Mucosa of rectum (tissue), 2 donors: ENCODE measurements around the gene MAGEA12.
"Not testable (repeated sequence)": the region's sequence is repeated elsewhere in the genome, so short reads cannot be mapped to it uniquely, and the experiment has no call there.

Experiments
- H3K27ac ChIP-seq, 2 donors: one replicate each; pipeline ENCODE4 v1.7.0; 2013; ENCODE audit warnings: inconsistent platforms in 2 of 2, low read depth in 2 of 2, low read length in 2 of 2
- H3K27me3 ChIP-seq, 2 donors: one replicate each; pipeline ENCODE4 v1.7.0; 2013; ENCODE audit warnings: low read length in 2 of 2; ENCODE audit not compliant: control insufficient read depth in 2 of 2, insufficient read depth in 2 of 2
- H3K36me3 ChIP-seq, 2 donors: one replicate each; pipeline ENCODE4 v1.7.0; 2013; ENCODE audit warnings: low read length in 2 of 2; ENCODE audit not compliant: control insufficient read depth in 2 of 2, insufficient read depth in 2 of 2
- H3K4me1 ChIP-seq, 2 donors: one replicate each; pipeline ENCODE4 v1.7.0; 2013; ENCODE audit warnings: low read length in 2 of 2, mild to moderate bottlenecking in 1 of 2; ENCODE audit not compliant: control insufficient read depth in 2 of 2, insufficient read depth in 2 of 2
- H3K4me3 ChIP-seq, 2 donors: one replicate each; pipeline ENCODE4 v1.7.0; 2013; ENCODE audit warnings: low read length in 2 of 2
- H3K9ac ChIP-seq, 2 donors: one replicate each; pipeline ENCODE4 v1.7.0; 2013; ENCODE audit warnings: low read length in 2 of 2, low read depth in 1 of 2, mild to moderate bottlenecking in 1 of 2
- H3K9me3 ChIP-seq, 2 donors: one replicate each; pipeline ENCODE4 v1.7.0; 2013; ENCODE audit warnings: low read length in 2 of 2; ENCODE audit not compliant: control insufficient read depth in 2 of 2
- donor health status: healthy.
- donor health status: Normal muscosa, but diverticular disease.

Gene MAGEA12

DNA sequence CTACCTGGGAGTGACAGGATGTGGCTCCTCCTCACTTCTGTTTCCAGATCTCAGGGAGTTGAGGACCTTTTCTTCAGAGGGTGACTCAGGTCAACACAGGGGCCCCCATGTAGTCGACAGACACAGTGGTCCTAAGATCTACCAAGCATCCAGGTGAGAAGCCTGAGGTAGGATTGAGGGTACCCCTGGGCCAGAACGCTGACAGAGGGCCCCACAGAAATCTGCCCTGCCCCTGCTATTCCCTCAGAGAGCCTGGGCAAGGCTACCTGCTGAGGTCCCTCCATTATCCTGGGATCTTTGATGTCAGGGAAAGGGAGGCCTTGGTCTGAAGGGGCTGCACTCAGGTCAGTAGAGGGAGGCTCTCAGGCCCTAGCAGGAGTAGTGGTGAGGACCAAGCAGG, 1.5 kb downstream of the MAGEA12 start:
- no peak overlapping the region for H3K27ac ChIP-seq
- H3K4me3 ChIP-seq = no peak overlapping the region
- H3K9ac ChIP-seq = no peak overlapping the region
- no peaks in the 10 kb centered on the region for H3K4me1 ChIP-seq
- H3K36me3 ChIP-seq = no peaks in the 10 kb centered on the region
- H3K9me3 ChIP-seq = no peaks in the 10 kb centered on the region
- H3K27me3 ChIP-seq = no peaks in the 10 kb centered on the region

DNA sequence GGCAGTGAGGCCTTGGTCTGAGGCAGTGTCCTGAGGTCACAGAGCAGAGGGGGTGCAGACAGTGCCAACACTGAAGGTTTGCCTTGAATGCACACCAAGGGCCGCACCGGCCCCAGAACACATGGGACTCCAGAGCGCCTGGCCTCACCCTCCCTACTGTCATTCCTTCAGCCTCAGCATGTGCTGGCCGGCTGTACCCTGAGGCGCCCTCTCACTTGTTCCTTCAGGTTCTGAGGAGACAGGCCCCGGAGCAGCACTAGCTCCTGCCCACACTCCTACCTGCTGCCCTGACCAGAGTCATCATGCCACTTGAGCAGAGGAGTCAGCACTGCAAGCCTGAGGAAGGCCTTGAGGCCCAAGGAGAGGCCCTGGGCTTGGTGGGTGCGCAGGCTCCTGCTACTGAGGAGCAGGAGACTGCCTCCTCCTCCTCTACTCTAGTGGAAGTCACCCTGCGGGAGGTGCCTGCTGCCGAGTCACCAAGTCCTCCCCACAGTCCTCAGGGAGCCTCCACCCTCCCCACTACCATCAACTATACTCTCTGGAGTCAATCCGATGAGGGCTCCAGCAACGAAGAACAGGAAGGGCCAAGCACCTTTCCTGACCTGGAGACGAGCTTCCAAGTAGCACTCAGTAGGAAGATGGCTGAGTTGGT, 2.4 kb downstream of the MAGEA12 start:
- no peaks in the 10 kb centered on the region for H3K4me1 ChIP-seq

DNA sequence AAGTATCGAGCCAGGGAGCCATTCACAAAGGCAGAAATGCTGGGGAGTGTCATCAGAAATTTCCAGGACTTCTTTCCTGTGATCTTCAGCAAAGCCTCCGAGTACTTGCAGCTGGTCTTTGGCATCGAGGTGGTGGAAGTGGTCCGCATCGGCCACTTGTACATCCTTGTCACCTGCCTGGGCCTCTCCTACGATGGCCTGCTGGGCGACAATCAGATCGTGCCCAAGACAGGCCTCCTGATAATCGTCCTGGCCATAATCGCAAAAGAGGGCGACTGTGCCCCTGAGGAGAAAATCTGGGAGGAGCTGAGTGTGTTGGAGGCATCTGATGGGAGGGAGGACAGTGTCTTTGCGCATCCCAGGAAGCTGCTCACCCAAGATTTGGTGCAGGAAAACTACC, 3.0 kb downstream of the MAGEA12 start:
- not testable (repeated sequence) for H3K27ac ChIP-seq, H3K4me3 ChIP-seq, H3K27me3 ChIP-seq, H3K4me1 ChIP-seq, H3K9ac ChIP-seq, H3K9me3 ChIP-seq, H3K36me3 ChIP-seq

More for the DNA sequence above, 2.4 kb downstream of the MAGEA12 start:
- Histone ChIP-seq H3K27ac (no peak overlapping the region), H3K9me3 (no peaks in the 10 kb centered on the region), H3K4me3 (no peak overlapping the region), H3K9ac (no peak overlapping the region), H3K36me3 (no peaks in the 10 kb centered on the region), H3K27me3 (no peaks in the 10 kb centered on the region)

DNA sequence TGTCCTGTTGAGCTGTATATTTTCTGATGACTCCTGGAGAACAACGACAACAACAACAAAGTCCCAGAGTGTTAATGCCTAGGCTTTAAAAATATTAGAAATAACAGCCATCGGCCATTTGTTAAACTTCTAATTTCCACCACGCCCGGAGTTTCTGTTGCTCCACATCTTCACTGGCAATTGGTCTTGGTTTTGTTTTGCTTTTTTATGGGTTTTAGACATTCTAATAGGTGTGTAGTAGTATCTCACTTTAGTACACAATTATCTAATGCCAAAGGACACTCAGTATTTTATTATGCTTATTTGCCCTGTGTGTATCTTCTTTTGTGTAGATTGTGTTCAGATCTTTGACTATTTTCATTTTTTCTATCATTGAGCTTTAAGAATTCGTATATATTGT, 5.0 kb downstream of the MAGEA12 start:
- Histone ChIP-seq H3K27me3 (no peaks in the 10 kb centered on the region), H3K4me1 (no peaks in the 10 kb centered on the region), H3K27ac (no peak overlapping the region), H3K36me3 (no peaks in the 10 kb centered on the region), H3K9me3 (no peaks in the 10 kb centered on the region), H3K4me3 (no peak overlapping the region), H3K9ac (no peak overlapping the region)

DNA sequence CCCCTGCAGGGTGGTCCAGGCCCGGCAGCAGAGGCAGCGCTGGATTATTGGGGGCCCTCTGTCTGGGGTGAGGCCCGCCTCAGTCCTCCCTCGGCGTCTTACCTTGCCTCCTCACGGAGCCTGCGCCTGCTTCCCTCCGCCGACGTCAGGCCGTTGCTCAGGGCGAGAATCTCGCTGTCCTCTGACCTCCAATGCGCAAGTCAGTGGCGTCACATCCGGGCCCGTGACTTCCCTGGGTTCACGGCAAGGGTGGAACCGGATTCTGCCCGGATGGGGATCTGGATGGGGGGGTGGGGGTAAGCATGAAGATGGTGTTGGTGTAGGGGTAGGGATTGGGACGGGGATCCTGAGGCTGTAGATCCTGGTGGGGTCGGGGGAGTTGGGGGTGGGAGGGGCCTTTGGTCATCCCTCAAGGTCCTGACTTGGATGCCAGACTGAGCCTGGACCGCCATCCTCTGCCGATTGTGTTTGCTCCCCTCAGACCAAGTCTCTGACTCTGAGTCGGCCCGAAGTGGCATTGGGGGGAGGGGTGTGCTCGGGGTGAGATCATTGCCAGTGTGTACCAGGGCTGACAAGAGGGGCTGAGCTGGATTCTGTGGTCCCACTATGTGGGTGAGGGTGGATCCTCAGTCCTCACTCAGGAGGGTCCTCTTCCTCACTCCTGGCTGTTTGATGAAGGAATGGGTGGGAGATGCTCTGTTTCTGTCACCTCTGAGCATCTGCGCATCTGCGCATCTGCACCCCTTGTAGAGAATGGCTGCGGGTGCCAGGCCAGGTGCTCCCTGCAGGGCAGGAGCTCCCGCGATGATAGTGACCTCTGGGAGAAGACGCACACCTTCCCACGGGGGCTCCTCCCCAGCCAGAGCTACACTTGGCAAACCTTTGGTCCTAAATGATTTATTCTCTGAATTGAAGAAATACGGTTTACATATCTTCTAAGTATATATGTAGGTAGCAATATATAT, 20.4 kb downstream of the MAGEA12 start, which contains the start of gene MAGEA2:
MAGEA2 (minus strand) TSS at position 157 of the 965 bp plus-strand sequence. CDS start 2,479 bp downstream, outside the sequence.
- H3K9me3 ChIP-seq, H3K4me1 ChIP-seq, H3K9ac ChIP-seq, H3K4me3 ChIP-seq, H3K27me3 ChIP-seq, H3K36me3 ChIP-seq, H3K27ac ChIP-seq: not testable (repeated sequence)

DNA sequence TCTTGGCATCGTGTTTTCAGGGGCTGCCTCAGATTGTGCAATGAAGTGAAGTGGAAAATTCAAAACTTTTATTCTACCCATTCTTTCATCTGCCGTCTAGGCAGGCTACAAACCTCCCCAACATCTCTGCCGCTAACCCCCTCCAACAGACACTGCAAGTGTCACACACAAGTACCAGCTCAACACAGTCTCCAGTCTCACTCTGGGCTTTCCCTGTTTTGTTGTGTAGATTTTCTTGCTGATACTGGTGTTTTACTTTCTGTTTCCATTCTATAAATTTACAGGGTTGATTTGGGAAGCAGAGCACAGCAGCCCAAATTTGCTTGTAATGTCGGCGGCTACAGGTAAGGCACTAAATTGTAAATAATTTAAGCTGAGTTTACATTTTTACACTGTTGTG, 21.3 kb downstream of the MAGEA12 start:
- not testable (repeated sequence) for H3K27me3 ChIP-seq, H3K36me3 ChIP-seq

DNA sequence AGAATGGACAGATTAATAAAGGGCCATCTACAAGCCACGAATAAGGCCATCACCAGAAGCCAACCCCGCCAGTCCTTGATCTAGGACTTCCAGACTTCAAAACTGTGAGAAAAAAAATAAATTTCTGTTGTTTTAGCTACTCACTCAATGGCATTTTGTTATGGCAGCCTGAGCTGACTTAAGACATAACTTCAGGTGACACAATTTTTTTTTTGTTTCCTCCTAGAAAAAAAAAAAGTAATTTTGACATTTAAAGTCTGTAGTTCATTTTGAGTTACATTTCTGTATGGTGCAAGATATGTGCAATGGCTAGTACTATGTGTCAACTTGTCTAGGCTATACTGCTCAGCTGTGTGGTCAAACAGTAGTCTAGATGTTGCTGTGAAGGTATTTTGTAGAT, 25.4 kb downstream of the MAGEA12 start, which contains the start of gene CSAG3:
CSAG3 (plus strand) TSS at position 301 of the 400 bp plus-strand sequence.
- H3K4me3 ChIP-seq, H3K9me3 ChIP-seq, H3K4me1 ChIP-seq, H3K27ac ChIP-seq, H3K27me3 ChIP-seq, H3K36me3 ChIP-seq, H3K9ac ChIP-seq: not testable (repeated sequence)

More for the DNA sequence above, 21.3 kb downstream of the MAGEA12 start:
- H3K4me3 ChIP-seq, H3K27ac ChIP-seq, H3K9ac ChIP-seq, H3K9me3 ChIP-seq, H3K4me1 ChIP-seq: not testable (repeated sequence)

DNA sequence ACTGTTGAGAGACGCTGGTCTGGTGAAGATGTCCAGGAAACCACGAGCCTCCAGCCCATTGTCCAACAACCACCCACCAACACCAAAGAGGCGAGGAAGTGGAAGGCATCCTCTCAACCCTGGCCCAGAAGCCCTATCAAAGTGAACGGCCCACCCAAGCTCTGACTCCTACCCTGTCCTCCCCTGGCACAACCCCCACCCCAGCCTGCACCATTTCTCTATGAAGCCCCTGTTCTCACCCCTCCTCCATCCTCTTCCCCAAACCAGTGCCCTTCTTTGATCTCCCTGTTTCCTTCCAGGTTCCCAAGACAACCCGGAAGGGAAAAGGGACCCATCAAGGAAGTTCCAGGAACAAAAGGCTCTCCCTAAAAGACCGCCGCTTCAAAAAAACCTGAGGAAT, 26.0 kb downstream of the MAGEA12 start:
- H3K36me3 ChIP-seq, H3K4me1 ChIP-seq, H3K27ac ChIP-seq, H3K9ac ChIP-seq, H3K27me3 ChIP-seq, H3K9me3 ChIP-seq, H3K4me3 ChIP-seq: not testable (repeated sequence)

DNA sequence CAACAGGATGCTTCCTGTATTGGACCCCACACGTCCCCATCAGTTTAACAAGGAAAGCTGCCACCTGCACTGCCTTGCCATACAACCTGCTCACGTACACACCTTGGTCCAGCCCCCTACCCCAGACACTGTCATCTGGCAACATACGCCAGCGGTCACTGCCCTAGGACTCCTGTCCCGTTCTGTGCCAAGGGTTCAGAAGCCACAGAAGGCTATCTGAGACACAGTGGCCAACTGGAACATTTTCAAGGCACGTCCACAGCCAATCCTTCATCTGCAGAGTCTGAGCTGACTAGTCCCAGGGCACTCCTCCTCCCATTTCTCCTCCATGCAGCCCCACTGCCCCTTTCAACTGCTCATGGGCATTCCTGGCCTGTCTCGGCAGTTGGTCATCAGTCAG, 28.0 kb downstream of the MAGEA12 start:
- not testable (repeated sequence) for H3K27ac ChIP-seq, H3K4me3 ChIP-seq

DNA sequence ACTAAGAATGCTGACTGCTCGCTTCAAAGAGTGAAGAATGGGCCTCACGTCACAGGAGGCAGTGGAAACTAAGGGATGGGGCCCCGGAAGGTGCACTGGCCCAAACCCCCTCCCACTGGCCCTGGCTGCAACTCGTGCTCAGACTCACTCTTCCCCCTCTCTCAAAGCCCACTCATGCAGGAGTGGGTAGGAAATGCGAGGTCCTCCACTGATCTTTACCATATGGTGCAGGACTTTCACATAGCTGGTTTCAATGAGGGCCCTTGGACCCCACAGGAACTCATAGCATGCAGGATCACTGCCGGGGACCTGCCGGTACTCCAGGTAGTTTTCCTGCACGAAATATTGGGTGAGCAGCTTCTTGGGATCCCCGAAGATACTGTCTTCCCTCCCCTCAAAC, 33.0 kb downstream of the MAGEA12 start:
- H3K27me3 ChIP-seq, H3K4me3 ChIP-seq, H3K9me3 ChIP-seq, H3K27ac ChIP-seq, H3K9ac ChIP-seq, H3K4me1 ChIP-seq, H3K36me3 ChIP-seq: not testable (repeated sequence)

More for the DNA sequence above, 28.0 kb downstream of the MAGEA12 start:
- H3K4me1 ChIP-seq, H3K36me3 ChIP-seq, H3K27me3 ChIP-seq, H3K9me3 ChIP-seq, H3K9ac ChIP-seq: not testable (repeated sequence)
